DOHH2 (cell line): ENCODE measurements around the gene KCNN1.

Experiments
- CTCF ChIP-seq: fragments of 200-600 bp; sonication (generic); IDR thresholded peaks from one replicate; pipeline ENCODE4 v1.5.1; 2014; ENCODE audit warnings: antibody characterized with exemption, mild to moderate bottlenecking, low read depth, low read length; ENCODE audit not compliant: poor library complexity, severe bottlenecking
- EZH2phosphoT487 ChIP-seq: fragments of 200-600 bp; sonication (generic); IDR thresholded peaks from 2 replicates; pipeline ENCODE4 v1.6.1; 2017; ENCODE audit warnings: borderline replicate concordance, mild to moderate bottlenecking, antibody characterized with exemption, low read length, moderate library complexity, mixed read lengths

- TF ChIP-seq CTCF, result no peak
- TF ChIP-seq EZH2phosphoT487, result no peak
Measured at GRCh38 chr19:17936379-17936778, 30.5 kb upstream of the KCNN1 start.
